GM19351 (cell line): ENCODE results near the gene SRP14.

Experiments used
- ATAC-seq: cut with Tn5 transposase; IDR thresholded peaks from one replicate; pipeline ENCODE4 v1.9.1; 2021; ENCODE audit warnings: mild to moderate bottlenecking, moderate library complexity; ENCODE audit not compliant: unreplicated experiment

Gene SRP14

DNA sequence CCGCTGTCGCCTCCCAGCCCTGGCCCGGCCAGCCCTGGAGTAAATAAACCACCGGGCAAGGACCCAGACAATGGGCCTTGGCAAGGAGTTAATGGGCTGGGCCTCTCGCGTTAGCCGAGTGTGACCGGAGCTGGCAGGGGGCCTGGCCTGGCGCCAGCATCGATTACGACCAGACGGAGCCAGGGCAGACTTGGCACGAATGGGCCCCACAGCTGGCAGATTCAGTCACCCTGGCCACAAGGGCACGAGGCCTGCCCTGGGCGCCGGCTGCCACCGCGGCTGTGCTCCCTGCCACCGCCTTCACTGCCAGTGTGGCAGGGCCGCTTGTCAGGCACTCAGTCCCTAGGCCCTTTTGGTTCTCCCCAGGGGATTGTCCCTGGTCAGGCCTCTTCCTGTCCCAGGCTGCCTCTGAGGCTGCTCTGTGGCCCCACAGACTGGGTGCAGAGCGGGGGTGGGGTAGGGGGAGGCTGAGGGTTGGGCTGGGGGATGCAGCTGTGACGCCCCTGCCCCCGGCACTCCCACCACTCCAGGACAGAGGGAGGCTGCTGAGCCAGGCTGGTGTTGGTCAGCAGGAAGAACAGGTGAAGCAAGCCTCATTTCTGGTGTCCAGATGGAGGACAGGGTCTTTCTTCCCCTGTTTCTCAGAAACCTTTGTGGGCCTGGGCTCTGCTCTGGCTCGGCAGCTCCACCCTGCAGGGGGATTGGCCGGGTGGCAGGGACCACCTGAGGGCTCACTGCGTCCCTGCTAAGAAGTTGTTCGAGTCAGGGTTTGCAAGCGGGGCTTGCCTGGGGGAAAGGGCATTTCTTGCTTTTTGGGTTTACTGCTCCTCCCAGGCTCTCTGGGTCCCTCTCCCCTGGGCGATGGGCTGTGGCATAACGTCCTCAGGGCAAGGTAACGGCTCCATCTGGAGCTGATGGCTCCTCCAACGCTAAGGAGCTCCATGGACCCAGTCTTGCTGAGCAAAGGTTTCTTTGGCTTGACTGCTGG is 30.5 kb upstream of the SRP14 start:
- ATAC-seq: peak; percentile 49

DNA sequence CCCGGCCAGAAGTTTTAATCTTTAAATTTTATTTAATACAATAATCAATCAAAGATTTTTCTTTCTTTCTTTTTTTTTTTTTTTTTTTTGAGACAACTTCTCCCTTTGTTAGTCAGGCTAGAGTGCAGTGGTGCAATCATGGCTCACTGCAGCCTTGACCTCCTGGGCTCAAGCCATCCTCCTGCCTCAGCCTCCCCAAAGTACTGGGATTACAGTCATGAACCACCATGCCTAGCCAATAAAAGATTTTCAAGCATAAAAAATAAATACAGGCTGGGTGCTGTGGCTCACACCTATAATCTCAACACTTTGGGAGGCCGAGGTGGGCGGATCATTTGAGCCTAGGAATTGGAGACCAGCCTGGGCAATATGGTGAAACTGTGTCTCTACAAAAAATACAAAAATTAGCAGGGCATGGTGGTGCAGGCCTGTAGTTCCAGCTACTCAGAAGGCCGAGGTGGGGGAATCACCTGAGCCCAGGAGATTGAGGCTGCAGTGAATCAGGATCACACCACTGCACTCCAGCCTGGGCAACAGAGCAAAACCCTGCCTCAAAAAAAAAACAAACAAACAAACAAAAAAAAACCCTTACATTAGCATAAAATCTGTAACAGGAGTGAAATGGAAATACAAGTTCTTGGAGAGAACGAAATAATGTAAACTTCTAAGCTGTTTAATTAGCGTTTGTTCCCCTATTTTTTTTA is 29.1 kb upstream of the SRP14 start:
- no peak for ATAC-seq

DNA sequence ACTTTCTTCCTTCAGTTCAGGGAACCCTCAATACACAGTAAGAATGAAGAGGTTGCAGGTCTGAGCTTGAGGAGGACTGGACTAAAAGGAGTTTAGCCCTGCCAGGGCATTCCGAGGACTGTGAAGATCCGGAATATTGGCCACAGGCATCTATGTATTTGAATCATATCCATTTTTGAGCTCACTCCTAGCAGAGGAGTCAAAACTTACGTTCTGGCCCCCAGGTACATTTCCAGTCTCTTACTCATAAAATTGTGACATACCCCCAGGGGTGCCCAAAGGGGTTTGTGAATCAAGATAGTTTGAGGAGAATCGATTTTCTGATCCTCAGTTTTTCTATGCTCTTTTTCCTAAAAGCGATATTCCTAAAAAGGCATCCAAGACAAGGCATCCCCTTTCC is 27.6 kb upstream of the SRP14 start:
- ATAC-seq: no peak

DNA sequence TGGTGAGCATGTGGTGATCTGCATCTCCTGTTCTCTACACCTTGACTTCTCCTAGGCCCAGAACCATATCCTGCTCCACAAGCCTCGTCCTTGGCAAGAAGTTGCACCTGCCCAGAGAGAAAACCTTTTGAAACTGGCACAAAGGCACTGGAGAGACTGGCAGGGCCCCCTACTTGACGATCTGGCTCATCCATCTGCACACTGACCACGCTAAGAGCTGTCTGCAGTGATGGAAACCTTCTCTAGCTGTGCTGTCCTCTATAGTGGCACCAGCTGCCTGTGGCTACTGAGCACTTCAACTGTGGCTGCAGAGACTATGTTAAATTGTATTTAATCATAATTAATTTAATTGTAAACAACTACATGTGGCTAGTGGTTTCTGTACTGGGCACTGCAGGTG is 26.2 kb upstream of the SRP14 start:
- ATAC-seq: no peak

DNA sequence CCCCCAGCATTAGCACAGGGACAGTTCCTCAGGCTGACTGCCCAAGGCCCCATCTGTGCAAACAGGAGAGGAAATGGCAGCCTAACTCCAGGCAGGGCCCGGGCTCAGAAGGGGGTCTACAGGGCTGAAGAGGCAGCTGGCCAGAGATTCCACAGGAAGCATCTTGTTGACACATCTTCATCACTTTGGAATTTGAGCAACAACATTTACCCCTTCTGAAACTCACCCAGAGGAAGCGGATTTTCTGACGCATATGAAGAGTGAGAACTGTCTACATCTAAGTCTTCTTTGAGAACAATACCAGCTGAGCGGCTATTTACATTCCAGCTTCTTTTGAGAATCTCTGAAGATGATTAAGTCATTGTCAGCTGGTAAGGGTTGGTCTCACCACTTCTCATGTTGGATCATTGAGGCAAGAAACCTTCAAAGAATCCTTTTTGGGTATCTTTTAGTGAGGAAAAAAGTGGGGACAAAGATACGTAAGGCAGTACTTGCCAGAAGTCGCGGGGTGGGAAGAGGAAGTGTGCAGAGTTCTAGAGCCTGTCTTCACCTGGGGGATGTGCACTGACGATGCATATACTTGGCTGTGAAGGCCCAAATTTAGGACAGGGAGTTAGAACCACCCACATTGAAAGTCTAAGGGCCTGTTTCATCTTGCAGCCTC is 25.4 kb upstream of the SRP14 start:
- peak; percentile 60 for ATAC-seq

DNA sequence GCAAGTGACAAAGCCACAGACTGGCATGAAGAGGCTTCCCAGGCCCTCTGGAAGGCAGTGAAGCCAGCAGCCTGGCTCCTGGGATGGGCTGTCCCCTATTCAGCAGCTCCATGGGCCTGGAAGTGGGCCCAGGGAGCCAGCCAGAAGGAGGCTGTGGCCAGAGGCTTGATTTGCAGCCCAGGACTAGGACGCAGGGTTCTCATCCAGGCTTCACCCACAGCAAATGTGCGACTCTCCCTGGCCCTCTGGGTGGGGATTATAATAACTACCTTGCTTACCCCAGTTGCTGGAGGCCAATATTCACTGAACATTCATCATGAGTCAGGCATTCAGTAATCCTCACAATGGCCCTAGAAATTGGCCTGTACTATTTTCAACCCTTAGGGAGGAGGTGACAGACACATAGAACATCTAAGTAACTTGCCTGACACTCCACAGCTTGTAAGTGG is 24.6 kb upstream of the SRP14 start:
- ATAC-seq: no peak

DNA sequence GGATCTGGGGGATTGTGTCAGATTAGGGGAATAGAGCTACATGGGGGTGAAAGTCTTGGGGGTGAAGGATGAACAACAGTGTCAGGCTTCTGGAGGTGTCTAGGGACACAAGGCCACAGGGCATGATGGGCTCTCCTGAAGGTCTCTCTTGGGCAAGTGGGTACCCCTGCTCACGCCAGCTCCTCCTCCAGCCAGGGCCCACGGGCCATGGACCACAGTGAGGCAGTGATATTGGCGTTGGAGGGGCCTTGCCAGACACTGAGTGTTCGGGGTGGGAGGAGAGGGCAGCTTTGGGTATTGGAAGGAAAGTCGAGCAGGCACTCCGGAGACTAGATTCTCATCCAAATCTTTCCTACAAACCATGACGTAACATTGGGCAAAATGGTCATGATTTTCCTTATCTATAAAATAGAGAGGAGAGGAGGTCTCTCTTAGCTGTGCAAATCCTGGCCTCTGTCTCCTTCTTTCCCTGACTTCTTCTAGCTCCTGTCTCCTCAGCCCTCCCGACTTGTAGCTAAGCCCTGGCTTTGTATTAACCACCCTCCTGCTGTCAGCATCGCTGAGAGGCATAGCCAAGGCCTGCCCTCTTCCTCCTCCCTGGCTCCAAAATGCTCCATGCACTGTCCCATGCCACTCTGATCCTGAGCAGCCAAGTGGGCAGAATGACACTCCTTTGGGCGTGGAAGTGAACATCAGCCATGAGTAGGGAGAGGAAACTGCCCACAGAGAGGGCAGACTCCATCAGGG is 24.0 kb upstream of the SRP14 start:
- ATAC-seq: no peak

DNA sequence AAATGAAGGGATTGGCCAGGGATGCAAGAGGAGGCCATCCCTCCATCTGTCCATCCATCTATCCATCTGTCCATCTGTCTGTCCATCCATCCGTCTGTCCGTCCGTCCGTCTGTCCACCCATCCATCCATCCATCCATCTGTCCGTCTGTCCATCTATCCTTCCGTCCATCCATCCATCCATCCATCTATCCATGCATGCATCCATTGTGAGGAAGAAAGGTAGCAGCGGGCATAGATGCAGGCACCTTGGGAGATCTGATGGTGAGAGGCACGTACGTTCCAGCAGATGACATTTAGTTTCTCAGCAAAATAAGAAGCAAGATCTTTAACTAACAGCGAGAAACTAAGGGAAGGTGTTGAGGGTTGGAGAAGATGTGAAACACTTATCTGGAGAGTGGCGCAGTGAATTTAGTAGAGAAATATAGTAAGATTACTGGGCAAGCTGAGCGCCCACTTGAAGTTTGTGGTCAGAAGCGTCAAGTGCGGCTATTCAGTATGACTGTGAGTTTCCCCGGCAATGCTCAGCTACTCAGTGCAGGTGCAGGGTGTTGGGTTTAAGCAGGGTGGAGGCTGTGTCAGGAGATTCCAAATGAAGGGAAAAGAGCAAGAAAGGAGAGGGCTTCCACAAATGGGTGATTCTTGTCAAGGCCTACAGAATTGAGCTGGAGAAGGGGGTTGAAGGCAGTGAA is 22.4 kb upstream of the SRP14 start:
- peak; percentile 66 for ATAC-seq

DNA sequence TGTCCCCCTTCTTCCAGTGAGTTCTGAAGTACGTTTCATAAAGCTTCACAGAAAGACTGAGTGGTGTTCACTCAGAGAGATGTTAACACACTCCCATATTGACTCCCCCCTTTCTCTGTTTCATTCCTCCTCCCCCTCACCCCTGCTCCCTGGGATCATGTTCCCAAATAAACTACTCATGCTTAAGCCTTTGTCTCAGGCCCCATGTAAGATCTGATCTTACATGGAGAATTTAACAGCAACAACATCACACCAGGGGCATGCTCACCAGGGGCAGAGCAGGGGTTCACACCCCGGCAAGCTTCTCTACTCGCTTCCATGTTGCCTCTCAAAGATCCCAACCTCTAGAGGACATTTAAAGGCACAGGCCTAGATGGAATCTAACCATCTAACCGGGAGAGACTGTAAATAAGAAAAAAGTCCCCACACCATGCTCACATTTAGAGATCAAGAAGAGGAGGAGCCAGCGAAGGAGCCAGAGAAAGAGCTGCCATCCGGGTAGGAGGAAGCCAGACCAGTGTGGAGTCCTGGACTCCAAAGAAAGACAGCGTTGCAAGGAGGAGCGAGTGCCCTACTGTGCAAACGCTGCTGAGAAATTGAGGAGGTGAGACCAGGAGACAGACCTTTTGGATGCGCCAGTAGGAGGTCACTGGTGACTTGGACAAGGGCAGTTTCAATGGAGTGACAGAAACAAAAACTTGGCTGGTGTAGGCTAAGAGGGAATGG is 21.4 kb upstream of the SRP14 start:
- no peak for ATAC-seq

DNA sequence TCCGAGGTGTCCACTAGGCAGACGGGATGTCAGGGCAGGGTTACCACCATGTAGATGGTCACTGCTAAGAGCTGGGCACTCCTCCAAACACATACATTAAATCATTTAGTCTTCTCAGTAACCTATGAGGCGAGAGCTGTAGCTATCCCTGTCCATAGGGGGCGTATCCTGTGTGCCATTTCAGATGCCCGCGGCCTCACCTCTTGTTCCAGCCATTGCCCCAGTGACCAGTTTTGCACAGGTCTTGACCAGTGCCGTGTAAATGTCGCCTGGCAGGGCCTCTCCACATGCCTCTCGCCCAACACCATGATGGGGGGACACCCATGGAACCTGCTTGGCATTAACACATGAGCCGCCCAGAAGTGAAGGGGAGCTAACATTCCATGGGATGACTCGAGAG is 20.8 kb upstream of the SRP14 start:
- no peak for ATAC-seq

DNA sequence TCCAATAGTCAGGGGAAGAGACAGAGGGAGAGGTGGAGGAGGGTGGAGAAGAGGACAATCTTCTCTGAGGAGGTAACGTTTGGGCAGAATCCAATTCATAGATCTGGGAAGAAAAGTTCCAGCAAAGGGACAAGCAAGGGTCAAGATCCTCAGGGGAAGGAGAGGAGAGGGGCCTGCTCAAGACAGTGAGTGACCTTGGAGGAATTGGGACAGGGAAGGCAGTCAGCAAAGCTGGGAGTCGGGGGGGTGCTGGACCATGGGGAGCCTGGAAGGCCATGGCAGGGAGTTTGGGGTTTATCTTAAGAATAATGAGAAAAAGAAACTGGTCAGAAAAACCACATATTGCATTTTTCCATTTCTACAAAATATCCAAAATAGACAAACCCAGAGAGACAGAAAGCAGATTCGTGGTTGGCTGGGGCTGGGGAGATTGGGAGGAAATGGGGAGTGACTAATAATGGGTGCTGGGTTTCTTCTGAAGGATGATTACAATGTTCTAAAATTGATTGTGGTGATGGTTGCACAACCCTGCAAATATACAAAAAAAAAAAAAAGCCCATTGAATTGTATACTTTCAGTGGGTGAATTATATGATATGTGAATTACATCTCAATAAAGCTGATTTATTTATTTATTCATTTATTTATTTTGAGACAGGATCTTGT is 19.6 kb upstream of the SRP14 start:
- no peak for ATAC-seq

DNA sequence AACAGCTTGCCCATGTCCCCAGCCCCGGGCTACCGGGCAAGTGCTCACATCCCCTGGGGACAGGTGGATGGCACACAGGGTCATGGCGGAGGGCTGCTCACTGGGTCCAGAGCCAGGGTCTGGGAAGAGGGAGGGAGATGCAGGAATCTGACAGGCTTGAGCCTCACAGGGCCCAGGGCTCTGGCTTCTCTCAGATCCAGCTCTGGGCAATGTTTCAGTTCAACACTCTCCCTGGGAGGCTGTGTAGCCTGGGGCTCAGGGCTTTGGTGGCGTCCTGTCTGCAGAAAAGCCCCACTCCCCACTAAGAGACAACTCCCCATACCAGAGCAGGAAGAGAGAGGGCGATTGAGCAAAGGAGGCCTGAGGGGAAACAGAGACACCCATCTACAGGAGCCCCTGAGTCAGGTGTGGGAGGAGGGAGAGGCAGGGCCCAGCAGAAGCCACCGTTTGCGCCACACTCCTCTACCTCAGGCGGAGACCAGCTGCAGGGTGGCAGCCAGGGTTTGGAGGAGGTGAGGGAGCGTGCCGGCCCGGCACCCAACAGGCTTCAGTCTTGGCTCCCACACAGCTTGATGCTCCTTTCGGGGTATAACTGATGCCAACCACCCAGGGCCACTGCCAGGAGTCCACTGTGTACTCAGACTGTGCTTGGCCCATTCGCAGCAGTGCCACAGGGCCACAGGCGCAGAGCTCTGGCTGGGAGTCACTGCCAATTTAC is 16.8 kb upstream of the SRP14 start:
- ATAC-seq: no peak

DNA sequence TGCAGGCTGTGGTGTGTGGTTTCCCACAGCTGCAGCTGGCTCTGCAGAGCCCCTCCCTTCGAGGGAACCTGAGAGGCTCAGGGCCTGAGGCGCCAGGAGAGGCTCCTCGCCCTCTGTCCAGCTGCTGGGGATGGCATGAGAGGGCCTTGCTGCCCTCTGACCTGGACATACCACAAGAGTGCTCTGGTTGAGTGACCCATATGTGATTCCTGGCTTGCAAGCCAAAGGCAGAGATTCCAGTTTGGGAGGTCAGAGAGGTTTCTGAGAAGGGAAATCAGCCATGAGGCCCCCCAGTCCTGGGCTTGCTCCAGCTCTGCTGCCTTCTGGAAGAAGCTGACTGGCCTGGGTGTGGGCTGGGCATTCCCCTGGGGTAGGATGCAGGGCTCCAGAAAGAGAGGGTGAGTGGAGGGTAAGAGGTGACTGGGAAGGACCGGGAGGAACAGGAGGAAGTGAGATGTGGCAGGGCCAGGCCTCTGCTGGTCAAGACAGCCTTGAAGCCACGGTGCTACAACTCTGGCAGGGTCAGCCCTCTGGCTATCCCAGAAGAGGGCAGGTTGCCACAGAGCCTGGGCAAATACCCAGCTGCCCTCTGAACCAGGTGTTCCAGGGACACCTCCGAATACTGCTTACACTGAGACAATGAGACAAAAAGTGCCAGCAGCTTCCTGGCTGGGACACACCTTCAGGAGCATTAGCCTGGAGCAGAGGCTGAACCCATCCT is 16.0 kb upstream of the SRP14 start:
- peak; percentile 74 for ATAC-seq

DNA sequence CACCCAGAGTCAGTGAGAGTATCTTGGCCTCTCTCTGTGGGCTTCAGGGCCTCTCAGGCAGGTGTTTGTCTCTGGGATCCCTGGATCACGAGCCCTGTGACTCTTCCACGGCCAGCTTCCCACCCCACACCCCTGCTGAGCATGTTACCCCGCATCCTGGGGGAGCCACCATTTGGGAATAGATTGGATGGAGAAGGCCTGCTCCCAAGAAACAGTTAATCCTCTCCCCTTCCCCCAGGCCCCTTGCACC is 15.5 kb upstream of the SRP14 start:
- peak; percentile 47 for ATAC-seq

DNA sequence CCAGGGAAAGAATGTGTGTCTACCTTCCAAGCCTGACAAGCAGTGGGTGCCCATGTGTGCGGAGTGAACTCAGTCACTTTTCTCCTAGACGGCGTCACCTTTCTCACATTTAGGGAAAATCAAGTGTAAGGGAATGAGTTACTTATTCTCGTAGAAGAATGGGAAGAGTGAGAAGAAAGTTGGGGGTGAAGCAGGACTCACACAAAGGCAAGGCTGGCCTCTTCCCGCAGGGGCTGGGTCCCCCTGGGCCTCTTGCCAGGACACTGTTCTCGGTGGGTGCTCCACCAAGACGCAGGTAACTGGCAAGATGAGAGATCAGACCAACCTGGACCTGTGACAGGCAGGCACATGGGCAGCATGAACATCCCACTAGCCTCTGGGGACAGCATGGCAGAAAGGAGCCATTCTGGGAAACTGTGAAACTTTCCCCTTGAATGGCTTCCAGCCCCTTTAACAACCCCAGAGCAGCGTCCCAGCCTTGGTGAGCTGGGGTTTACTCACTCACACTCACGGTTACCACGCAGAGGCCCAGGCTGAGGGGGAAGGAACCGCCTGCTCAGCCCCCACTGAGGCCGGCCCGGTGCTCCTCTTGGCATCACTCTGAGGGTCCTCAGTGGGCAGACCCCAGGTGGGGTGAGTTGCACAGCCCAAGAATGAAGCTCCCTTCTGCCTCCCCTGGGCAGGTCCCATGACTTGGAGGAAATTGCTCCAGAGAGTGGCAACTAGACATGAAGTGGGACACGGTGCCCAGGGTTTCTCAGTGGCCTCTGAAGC is 15.0 kb upstream of the SRP14 start:
- ATAC-seq: peak; percentile 39

DNA sequence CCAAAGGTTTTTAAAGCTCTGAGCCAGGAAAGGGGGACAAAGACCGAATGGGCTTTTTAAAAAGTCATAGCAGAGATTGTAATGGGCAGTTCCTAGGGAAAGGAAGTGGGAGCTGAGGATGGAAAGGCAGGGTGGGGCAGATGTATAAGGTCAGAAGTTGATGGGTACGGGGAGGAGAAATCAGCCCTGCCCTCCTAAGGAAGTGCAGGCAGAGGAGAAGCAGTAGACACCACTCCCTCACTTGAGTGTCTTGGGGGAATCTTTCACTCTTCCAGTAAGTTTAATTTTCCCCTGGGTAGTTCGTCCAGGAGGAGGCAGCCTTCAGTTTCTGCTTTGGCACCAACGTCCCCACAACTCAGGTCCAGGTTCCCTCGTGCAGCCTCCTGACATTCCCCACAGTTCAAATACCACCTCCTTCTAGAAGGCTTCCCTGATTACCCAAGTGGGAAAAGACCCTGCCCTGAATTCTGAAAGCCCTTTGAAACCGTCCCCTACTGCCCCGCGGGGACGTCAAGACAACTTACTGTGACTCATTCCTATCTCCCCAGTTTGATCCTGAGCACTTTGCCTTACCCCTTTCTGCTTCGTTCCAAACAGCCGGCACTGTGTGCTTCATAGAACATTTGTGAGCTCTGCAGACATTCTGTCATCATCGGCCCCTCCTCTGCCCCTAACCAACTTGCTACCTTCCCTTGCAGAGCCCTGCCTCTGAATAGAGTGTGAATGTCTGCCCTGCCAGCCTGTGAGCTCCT is 14.3 kb upstream of the SRP14 start:
- no peak for ATAC-seq

DNA sequence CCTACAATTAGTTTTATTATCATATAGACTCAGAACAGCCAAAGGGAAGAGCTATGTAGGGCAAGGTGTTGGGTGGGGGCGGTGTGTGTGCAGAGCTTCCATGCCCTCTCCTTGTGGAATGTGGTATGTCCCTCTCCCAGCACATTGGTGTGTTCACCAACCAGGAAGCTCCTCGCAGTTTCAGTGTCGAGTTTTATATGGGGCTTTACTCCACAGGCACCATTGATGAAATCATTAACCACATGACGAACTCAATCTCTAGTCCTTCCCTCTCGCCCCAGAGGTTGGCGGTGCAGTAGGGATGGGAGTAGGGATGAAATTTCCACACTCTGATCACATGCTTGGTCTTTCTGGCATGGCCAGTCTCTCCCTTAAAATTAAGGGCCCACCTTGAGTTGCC is 13.6 kb upstream of the SRP14 start:
- no peak for ATAC-seq
